Measurements from ENCODE around the gene TRPM7. TPM values are rescaled to one million over a fixed set of nuclear protein-coding genes. Genes with fewer than 3 reads are reported as not detected.
"Not testable (repeated sequence)": the region's sequence is repeated elsewhere in the genome, so short reads cannot be mapped to it uniquely, and the experiment has no call there.

Gene TRPM7
- total RNA-seq, 2 donors from 2014 or later = 52.0 to 77.0 TPM

- not testable (repeated sequence) for H3K4me3 Mint-ChIP-seq; H3K4me1 Mint-ChIP-seq; ATAC-seq (replicated peaks); H3K27me3 Mint-ChIP-seq; H3K27ac Mint-ChIP-seq; H3K9me3 Mint-ChIP-seq
- H3K36me3 Mint-ChIP-seq (ENCODE audit: low read depth) = peaks cover 95% of the 10 kb centered on the region
These were observed 112.8 kb downstream of the TRPM7 start for GRCh38 chr15:50573842-50574241.

DNA sequence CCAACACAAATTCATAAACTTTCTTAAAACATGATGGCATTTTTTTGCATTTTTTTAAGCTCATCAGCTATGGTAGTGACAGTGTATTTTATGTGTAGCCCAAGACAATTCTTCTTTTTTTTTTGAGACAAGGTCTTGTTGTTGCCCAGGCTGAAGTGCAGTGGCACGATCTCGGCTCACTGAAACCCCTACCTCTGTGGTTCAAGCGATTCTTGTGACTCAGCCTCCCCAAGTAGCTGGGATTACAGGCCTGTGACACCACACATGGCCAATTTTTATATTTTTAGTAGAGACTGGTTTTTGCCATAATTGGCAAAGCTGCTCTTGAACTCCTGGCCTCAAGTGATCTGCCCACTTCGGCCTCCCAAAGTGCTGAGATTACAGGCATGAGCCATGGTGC, 122.8 kb downstream of the TRPM7 start:
- Mint-ChIP-seq H3K36me3 (ENCODE audit: low read depth) (peaks cover 92% of the 10 kb centered on the region), H3K27ac (peak overlapping the region; percentile 64), H3K4me1 (peaks cover 16% of the 10 kb centered on the region), H3K9me3 (no peaks in the 10 kb centered on the region), H3K4me3 (peak overlapping the region; percentile 46), H3K27me3 (no peaks in the 10 kb centered on the region)
- ATAC-seq (replicated peaks) = peak; percentile 75

DNA sequence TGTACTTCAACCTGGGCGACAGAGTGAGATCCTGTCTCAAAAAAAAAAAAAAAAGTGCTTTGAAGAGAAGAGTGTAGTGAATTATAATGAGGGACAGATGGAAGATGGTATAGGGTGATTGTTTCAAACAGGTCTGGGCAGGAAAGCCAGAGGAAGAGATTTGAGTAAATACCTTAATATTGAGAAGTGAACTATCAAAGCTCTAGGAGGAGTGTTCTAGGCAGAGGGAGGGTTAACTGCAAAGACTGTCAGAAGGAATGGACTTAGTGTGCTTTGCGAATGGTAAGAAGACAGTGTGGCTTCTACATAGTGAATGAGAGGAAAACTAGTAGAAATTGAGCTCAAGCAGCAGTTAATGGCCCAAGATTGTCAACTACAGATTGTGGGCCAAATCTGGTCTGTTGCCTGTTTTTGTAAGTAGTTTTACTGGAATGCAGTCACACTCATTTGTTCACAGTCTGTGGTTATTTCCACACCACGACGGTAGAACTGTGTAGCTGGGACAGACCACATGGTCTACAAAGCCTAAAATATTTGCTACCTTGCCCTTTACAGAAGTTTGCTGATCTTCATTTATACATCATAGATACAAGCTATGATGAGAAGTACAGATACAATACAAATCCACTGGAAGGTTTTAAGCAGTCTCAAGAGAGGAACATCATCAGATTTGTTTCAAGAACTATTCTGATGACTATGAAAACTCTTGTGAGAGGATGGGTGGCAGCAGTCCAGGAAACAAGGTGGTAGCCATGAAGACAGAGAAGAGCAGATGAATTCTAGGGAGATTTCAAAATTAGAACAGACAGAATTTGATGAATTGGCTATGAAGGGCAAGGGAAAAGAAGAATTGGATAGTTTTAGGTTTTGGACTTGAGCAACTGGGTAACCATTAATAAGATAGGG, 123.6 kb downstream of the TRPM7 start:
- H3K4me3 Mint-ChIP-seq = peak overlapping the region; percentile 46
- peaks cover 85% of the 10 kb centered on the region for H3K36me3 Mint-ChIP-seq (ENCODE audit: low read depth)
- H3K9me3 Mint-ChIP-seq = no peaks in the 10 kb centered on the region
- peak overlapping the region; percentile 64 for H3K27ac Mint-ChIP-seq
- ATAC-seq (replicated peaks) = peak; percentile 80
- H3K27me3 Mint-ChIP-seq = no peaks in the 10 kb centered on the region
- H3K4me1 Mint-ChIP-seq = peaks cover 16% of the 10 kb centered on the region

DNA sequence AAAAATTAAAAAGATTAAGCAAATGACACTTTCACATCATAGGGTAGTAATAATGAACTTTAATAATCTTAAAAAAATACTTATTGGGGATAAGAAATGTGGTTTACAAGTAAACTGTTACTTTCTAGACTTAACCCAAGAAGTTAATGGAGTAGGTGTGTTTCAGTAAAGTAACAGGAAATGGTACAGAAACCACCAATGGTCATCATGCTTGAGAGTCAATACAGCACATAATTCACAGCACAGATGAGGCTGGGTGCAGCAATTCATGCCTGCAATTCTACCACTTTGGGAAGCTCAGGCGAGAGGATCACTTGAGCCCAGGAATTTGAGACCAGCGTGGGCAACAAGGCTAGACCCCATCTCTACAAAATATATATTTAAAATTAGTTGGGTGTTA, 128.6 kb downstream of the TRPM7 start:
- H3K36me3 Mint-ChIP-seq (ENCODE audit: low read depth) = peaks cover 52% of the 10 kb centered on the region
- no peaks in the 10 kb centered on the region for H3K27me3 Mint-ChIP-seq
- no peak overlapping the region for H3K4me3 Mint-ChIP-seq
- peaks cover 15% of the 10 kb centered on the region for H3K4me1 Mint-ChIP-seq
- no peak overlapping the region for H3K27ac Mint-ChIP-seq
- ATAC-seq (replicated peaks) = peak; percentile 45
- no peaks in the 10 kb centered on the region for H3K9me3 Mint-ChIP-seq

DNA sequence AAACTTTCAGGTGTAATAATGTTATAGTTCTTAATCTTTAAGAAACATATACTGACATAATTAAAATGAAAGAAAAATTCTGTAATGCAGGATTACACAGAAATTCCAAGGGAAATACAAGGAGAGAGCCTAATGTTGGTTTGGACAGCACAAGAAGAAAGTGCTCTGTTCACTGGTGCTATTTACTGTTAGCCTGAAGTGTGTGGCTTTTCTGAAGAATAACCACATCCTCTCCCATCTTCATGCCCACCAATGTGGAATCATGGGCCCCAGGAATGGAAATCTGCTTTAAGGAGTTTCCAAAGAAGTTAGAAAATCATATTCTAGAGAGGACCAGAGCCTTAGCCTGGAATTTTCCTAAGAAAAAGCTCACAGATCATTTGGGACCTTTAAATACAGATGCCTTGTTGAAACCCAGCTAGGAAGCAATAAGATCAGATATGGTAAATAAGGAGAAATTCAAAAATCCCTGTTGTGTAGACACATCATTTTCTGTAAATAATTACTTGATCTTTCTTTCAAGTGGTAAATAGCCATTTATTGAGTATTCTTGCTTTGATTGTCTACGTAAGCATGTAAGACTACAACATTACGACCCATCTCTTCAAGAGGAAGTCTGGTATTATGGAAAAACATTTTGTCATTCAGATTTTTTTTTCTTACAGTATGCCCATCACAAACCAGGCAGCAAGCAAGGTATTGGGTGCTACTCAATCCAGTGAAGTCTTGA, 129.8 kb downstream of the TRPM7 start:
- Mint-ChIP-seq H3K27ac (peak overlapping the region; percentile 52), H3K4me1 (peaks cover 5% of the 10 kb centered on the region), H3K9me3 (no peaks in the 10 kb centered on the region), H3K36me3 (ENCODE audit: low read depth) (peaks cover 40% of the 10 kb centered on the region), H3K4me3 (no peak overlapping the region), H3K27me3 (no peaks in the 10 kb centered on the region)
- no peak for ATAC-seq (replicated peaks)

DNA sequence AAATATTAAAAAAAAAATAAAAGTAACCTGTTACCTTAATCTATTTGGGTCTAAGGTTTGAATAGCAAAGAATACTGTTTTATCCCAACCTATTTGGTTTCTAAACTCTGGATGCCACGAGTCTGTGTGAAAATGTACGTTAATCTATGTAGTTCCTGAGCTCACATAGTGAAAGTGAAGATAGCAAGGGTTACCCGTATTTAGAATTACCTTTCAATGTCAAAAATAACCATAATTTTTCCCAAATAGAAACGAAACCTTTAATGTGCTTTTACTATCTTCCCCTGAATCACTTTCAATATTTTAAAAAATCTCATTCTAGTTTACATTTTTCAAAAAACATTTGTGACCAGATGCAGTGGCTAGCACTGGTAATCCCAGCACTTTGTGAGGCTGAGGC, 134.4 kb downstream of the TRPM7 start:
- ATAC-seq (replicated peaks) = no peak
- no peaks in the 10 kb centered on the region for H3K9me3 Mint-ChIP-seq
- H3K4me3 Mint-ChIP-seq = no peak overlapping the region
- no peaks in the 10 kb centered on the region for H3K27me3 Mint-ChIP-seq
- H3K4me1 Mint-ChIP-seq = peaks cover 5% of the 10 kb centered on the region
- peaks cover 5% of the 10 kb centered on the region for H3K36me3 Mint-ChIP-seq (ENCODE audit: low read depth)
- no peak overlapping the region for H3K27ac Mint-ChIP-seq

- ATAC-seq (replicated peaks) = no peak
- Mint-ChIP-seq H3K9me3 (no peaks in the 10 kb centered on the region), H3K36me3 (ENCODE audit: low read depth) (no peaks in the 10 kb centered on the region), H3K4me3 (no peak overlapping the region), H3K27me3 (no peaks in the 10 kb centered on the region), H3K27ac (no peak overlapping the region), H3K4me1 (no peaks in the 10 kb centered on the region)
These were observed 137.3 kb downstream of the TRPM7 start for GRCh38 chr15:50549326-50549725.

- H3K4me1 Mint-ChIP-seq = no peaks in the 10 kb centered on the region
- no peak within 1 kb of the TSS for H3K27ac Mint-ChIP-seq
- H3K36me3 Mint-ChIP-seq (ENCODE audit: low read depth) = no peaks in the 10 kb centered on the region
- no peak for ATAC-seq (replicated peaks)
- H3K4me3 Mint-ChIP-seq = no peak within 1 kb of the TSS
- no peaks in the 10 kb centered on the region for H3K9me3 Mint-ChIP-seq
- peaks cover 9% of the 10 kb centered on the region for H3K27me3 Mint-ChIP-seq
These were observed 140.0 kb downstream of the TRPM7 start, which contains the start of gene USP50 for GRCh38 chr15:50546566-50546965. Gene USP50 (minus strand): TSS chr15:50546666. CDS start chr15:50546525, 141 bp downstream.

DNA sequence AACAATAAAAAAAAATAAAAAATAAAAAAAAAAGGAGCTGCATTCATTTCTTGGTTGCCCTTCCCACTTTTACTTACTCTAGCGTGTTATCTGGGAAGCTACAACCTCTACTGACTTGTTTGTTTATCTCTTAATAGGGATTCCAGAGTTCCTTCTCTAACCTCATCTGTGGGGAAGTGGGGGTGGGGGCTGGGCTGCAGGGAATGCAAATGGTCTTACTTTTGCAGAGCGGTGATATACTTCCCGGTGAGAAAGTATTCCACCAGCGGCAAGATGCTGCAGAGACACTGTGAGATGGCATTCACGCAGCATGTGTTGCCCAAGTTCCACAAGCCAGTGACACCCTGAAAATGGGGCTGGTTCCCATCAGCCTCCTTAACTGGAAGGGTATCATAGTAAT, 142.2 kb downstream of the TRPM7 start:
- Mint-ChIP-seq H3K4me1 (no peaks in the 10 kb centered on the region), H3K36me3 (ENCODE audit: low read depth) (no peaks in the 10 kb centered on the region), H3K27ac (no peak overlapping the region), H3K9me3 (no peaks in the 10 kb centered on the region), H3K4me3 (no peak overlapping the region), H3K27me3 (peaks cover 9% of the 10 kb centered on the region)
- ATAC-seq (replicated peaks) = no peak

DNA sequence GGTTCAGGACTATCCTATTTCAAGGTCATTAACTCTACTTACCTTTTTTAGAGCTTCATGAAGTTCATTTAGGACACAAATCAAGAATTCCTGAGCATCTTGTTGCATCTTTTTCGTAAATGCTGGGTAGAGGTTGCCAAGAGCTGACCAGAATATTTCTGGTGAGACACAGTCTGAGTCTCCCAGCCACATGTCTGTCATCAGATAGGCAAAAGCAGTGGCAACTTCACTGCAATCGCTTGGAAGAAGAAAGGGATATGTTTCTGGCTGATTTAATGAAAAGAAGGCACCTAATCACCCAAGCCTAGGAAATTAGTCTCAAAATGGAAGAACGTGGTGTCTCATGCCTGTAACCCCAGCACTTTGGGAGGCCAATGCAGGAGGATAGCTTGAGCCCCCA, 143.0 kb downstream of the TRPM7 start:
- H3K4me3 Mint-ChIP-seq = no peak overlapping the region
- no peak for ATAC-seq (replicated peaks)
- no peaks in the 10 kb centered on the region for H3K36me3 Mint-ChIP-seq (ENCODE audit: low read depth)
- H3K4me1 Mint-ChIP-seq = no peaks in the 10 kb centered on the region
- no peak overlapping the region for H3K27ac Mint-ChIP-seq
- H3K27me3 Mint-ChIP-seq = peaks cover 9% of the 10 kb centered on the region
- H3K9me3 Mint-ChIP-seq = no peaks in the 10 kb centered on the region

DNA sequence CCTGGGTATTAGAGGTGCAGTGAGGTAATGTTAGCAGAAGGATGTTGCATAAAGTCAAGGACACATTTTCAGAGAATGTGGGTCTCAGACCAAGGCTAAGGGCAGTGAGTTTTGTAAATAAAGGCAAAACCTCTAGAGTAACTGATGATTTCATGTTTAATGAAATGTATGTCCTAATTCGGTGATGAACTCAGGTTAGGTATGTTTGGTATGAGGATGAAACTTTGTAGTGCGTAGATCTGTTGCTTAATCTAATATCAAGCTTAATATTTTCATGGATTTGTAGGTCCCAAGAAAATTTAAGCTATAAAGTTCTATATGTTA, 143.7 kb downstream of the TRPM7 start:
- no peaks in the 10 kb centered on the region for H3K9me3 Mint-ChIP-seq
- no peak overlapping the region for H3K27ac Mint-ChIP-seq
- no peaks in the 10 kb centered on the region for H3K4me1 Mint-ChIP-seq
- no peak overlapping the region for H3K4me3 Mint-ChIP-seq
- no peaks in the 10 kb centered on the region for H3K36me3 Mint-ChIP-seq (ENCODE audit: low read depth)
- ATAC-seq (replicated peaks) = no peak
- peaks cover 9% of the 10 kb centered on the region for H3K27me3 Mint-ChIP-seq

DNA sequence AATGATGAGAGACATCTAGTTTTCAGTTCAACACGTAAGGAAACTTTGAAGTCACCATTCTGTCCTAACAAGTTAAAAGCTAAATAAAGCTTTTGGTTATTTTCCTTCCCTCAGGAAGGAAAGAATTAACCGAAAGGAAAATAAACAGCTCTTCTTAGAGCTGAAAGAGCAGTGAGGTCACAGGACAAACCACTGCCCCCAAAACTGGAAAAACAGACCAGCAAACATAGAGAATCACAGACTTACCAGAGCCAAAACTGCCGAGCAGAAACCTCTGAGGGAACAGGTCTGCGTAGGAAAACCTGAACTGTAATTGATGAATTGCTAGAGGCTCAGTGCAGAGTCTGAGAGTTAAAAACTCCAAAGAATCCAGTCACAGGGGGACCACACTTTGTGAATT, 154.8 kb downstream of the TRPM7 start:
- Mint-ChIP-seq H3K36me3 (ENCODE audit: low read depth) (no peaks in the 10 kb centered on the region), H3K4me3 (no peak overlapping the region), H3K9me3 (no peaks in the 10 kb centered on the region), H3K27ac (no peak overlapping the region), H3K27me3 (no peaks in the 10 kb centered on the region), H3K4me1 (no peaks in the 10 kb centered on the region)
- no peak for ATAC-seq (replicated peaks)

DNA sequence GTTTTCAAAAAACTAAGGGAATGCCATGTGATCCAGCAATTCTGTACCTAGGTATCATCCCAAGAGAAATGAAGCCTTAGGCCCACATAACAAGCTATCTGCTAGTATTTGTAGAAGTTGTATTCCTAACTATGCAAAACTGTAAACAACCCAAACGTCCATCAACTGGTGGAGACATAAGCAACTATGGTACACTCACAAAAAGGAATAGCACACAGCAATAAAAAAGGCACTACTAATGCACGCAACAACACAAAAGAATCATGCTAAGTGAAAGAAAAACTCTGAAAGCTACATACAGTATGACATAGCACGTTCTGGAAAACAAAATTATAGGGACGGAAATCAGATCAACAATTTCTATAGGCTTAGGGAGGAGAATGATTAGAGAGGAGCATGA, 155.4 kb downstream of the TRPM7 start:
- Mint-ChIP-seq H3K27me3 (no peaks in the 10 kb centered on the region), H3K4me1 (no peaks in the 10 kb centered on the region), H3K9me3 (no peaks in the 10 kb centered on the region), H3K36me3 (ENCODE audit: low read depth) (no peaks in the 10 kb centered on the region), H3K27ac (no peak overlapping the region), H3K4me3 (no peak overlapping the region)
- ATAC-seq (replicated peaks) = no peak

- Mint-ChIP-seq H3K4me3 (no peak overlapping the region), H3K27me3 (no peaks in the 10 kb centered on the region), H3K36me3 (ENCODE audit: low read depth) (no peaks in the 10 kb centered on the region), H3K4me1 (no peaks in the 10 kb centered on the region), H3K9me3 (no peaks in the 10 kb centered on the region), H3K27ac (no peak overlapping the region)
- no peak for ATAC-seq (replicated peaks)
These were observed 162.7 kb downstream of the TRPM7 start for GRCh38 chr15:50523851-50524251.

Measured in activated T-helper 17 cell treated with anti-CD3 and anti-CD28 coated beads, Interleukin-2, amount 50 U/mL, for 72 hours (primary cell).